HG02763 (cell line): Measurements from ENCODE around the gene ZXDC.

ENCODE experiments used
- ATAC-seq: cut with Tn5 transposase; IDR thresholded peaks from one replicate; pipeline ENCODE4 v1.9.1; 2021; ENCODE audit warnings: mild to moderate bottlenecking, moderate library complexity; ENCODE audit not compliant: unreplicated experiment

Gene ZXDC

GRCh38 chr3:126419886-126420786 lies 55.6 kb downstream of the ZXDC start:
- ATAC-seq: no peak

- ATAC-seq: no peak
Measured at GRCh38 chr3:126419151-126419703, 56.5 kb downstream of the ZXDC start.

GRCh38 chr3:126418661-126419131 lies 57.0 kb downstream of the ZXDC start:
- ATAC-seq: no peak

GRCh38 chr3:126417981-126418530 lies 57.6 kb downstream of the ZXDC start:
- ATAC-seq: no peak

- no peak for ATAC-seq
Measured at GRCh38 chr3:126417515-126417914, 58.2 kb downstream of the ZXDC start.

GRCh38 chr3:126416943-126417342 lies 58.7 kb downstream of the ZXDC start:
- ATAC-seq: no peak

- no peak for ATAC-seq
Measured at GRCh38 chr3:126415661-126416591, 59.8 kb downstream of the ZXDC start.

- ATAC-seq: no peak
Measured at GRCh38 chr3:126414961-126415660, 60.6 kb downstream of the ZXDC start.

- no peak for ATAC-seq
Measured at GRCh38 chr3:126414406-126414805, 61.3 kb downstream of the ZXDC start.

- no peak for ATAC-seq
Measured at GRCh38 chr3:126413693-126414080, 62.0 kb downstream of the ZXDC start.

- no peak for ATAC-seq
Measured at GRCh38 chr3:126412841-126413692, 62.6 kb downstream of the ZXDC start.

GRCh38 chr3:126408099-126408498 lies 67.6 kb downstream of the ZXDC start:
- no peak for ATAC-seq

GRCh38 chr3:126407412-126408044 lies 68.2 kb downstream of the ZXDC start:
- no peak for ATAC-seq

- no peak for ATAC-seq
Measured at GRCh38 chr3:126406389-126407296, 69.0 kb downstream of the ZXDC start.

GRCh38 chr3:126402666-126403302 lies 72.9 kb downstream of the ZXDC start:
- ATAC-seq: no peak

GRCh38 chr3:126402178-126402577 lies 73.5 kb downstream of the ZXDC start:
- ATAC-seq: no peak

- no peak for ATAC-seq
Measured at GRCh38 chr3:126401611-126402160, 74.0 kb downstream of the ZXDC start.
